ENCODE data around the gene DDX25. TPM values are rescaled to one million over a fixed set of nuclear protein-coding genes. Genes with fewer than 3 reads are reported as not detected.

Gene DDX25
- total RNA-seq, 1 donor from 2014 or later: 0.46 TPM

DNA sequence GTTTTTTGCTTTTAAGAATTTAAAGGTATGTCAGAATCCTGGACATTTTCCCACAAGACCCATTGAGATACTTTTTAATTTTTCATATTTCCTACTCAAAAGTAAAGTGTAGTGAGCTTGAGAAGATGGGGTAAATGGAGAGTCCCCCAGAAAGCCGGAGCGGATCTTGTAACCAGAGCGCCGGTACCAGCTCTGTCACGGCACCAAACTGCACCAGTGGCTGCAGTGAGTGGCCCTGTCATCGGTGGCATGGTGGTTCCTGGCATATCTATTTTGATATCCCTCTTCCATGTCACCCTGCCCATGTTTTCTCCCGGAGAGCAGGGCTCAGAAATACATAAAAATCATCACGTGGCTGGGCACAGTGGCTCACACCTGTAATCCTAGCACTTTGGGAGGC is 19.3 kb downstream of the DDX25 start:
- Histone ChIP-seq H3K27ac (no peak overlapping the region), H3K27me3 (no peaks in the 10 kb centered on the region), H3K4me1 (no peaks in the 10 kb centered on the region), H3K36me3 (no peaks in the 10 kb centered on the region), H3K9me3 (no peaks in the 10 kb centered on the region), H3K4me3 (no peak overlapping the region)
- DNase-seq (peak; percentile 22), ATAC-seq (no peak)
- TF ChIP-seq, protein P1, sequence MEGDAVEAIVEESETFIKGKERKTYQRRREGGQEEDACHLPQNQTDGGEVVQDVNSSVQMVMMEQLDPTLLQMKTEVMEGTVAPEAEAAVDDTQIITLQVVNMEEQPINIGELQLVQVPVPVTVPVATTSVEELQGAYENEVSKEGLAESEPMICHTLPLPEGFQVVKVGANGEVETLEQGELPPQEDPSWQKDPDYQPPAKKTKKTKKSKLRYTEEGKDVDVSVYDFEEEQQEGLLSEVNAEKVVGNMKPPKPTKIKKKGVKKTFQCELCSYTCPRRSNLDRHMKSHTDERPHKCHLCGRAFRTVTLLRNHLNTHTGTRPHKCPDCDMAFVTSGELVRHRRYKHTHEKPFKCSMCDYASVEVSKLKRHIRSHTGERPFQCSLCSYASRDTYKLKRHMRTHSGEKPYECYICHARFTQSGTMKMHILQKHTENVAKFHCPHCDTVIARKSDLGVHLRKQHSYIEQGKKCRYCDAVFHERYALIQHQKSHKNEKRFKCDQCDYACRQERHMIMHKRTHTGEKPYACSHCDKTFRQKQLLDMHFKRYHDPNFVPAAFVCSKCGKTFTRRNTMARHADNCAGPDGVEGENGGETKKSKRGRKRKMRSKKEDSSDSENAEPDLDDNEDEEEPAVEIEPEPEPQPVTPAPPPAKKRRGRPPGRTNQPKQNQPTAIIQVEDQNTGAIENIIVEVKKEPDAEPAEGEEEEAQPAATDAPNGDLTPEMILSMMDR (IDR thresholded peaks at IDR 0.05): no peak
- intact Hi-C loops (cut with DNase I): loop anchor here (5.0 kb wide), 1 partner anchor 269 kb away; no protein-coding TSS in a partner anchor

DNA sequence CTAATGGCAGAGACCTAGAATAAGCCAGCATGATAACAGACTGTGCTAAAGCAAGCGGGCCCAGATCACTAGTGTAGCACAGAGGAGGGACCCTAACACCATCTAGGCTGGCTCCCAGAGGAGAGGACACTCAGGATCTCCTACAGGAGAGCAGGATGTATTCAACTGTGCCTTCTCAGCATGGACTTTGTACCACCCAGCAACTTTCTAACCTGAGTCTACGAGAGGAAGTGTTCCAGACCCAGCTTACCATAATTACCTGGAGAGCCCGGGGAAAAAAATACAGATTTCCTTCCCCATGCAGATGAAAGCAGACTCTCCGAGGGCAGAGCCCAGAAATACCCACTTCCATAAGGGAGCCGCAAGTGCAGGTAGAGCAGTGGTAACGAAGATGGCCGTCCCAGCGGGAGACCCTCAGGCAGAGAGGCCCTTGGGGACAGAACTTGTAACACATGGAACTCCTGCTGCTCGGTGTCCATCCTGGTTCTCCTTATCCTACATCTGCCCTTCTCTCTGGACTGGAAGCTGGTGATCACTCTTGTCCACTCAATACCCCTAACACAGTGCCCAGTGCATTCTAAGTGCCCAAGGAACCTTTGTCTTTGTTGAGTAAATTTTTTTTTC is 20.2 kb downstream of the DDX25 start:
- no peak for ATAC-seq
- no peak overlapping the region for H3K27ac ChIP-seq
- TF ChIP-seq, protein P1 (IDR thresholded peaks at IDR 0.05): no peak
- no peaks in the 10 kb centered on the region for H3K9me3 ChIP-seq
- H3K4me1 ChIP-seq: no peaks in the 10 kb centered on the region
- no peaks in the 10 kb centered on the region for H3K36me3 ChIP-seq
- H3K4me3 ChIP-seq: no peak overlapping the region
- H3K27me3 ChIP-seq: no peaks in the 10 kb centered on the region
- intact Hi-C loops (cut with DNase I): loop anchor here (5.0 kb wide), 1 partner anchor 268 kb away; no protein-coding TSS in a partner anchor
- peak; percentile 23 for DNase-seq

DNA sequence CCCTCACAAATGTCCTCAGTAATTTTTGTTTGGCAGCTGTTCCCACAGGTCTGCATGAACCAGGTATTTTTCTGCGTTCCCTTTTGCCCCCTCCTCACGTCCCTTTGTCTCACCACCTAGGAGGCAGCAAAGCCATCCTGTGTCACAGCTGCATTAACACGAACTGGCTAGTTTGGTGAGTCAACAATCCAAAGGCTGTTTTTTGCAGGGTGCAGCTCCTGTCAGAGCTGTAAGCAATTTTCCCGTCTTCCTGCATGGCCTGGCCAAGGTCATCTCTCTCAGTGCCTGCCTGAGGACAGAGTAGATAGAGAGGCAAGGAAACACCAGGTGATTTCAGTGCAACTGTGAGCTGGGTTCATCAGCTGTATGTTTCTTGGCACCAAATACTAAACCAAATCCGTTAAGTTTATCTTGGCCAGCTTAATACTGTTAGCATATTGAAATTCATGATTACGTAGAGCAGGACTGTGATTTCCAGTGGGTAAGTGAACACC is 21.0 kb downstream of the DDX25 start:
- Histone ChIP-seq H3K36me3 (no peaks in the 10 kb centered on the region), H3K4me3 (no peak overlapping the region), H3K4me1 (no peaks in the 10 kb centered on the region), H3K9me3 (no peaks in the 10 kb centered on the region), H3K27me3 (no peaks in the 10 kb centered on the region), H3K27ac (no peak overlapping the region)
- DNase-seq: no peak
- intact Hi-C loops (cut with DNase I): no loop called here
- ATAC-seq: no peak
- TF ChIP-seq, protein P1 (IDR thresholded peaks at IDR 0.05): no peak

DNA sequence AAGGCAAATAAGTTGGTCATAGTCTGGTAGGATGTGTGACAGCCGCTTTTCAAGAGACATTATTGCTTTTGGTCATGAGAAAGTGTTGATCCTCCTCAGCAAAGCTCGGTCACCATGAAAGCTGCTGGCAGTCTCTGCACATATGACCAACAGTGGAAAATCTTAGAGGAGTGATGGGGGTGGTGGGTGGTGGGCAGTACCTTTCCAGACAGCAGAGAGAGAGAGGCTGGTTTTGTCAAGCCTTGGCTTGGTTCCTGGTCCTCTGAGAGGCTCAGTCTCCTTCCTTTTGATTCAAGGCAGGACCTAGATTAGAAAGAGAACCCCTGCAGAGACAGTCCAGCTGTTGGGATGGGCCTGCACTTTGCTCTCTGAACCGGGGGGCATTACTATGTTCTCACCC is 21.5 kb downstream of the DDX25 start:
- H3K4me1 ChIP-seq: no peaks in the 10 kb centered on the region
- no peaks in the 10 kb centered on the region for H3K27me3 ChIP-seq
- TF ChIP-seq, protein P1 (IDR thresholded peaks at IDR 0.05): no peak
- no peak overlapping the region for H3K27ac ChIP-seq
- DNase-seq: no peak
- no peak overlapping the region for H3K4me3 ChIP-seq
- no peak for ATAC-seq
- no peaks in the 10 kb centered on the region for H3K9me3 ChIP-seq
- intact Hi-C loops (cut with DNase I): no loop called here
- H3K36me3 ChIP-seq: no peaks in the 10 kb centered on the region

DNA sequence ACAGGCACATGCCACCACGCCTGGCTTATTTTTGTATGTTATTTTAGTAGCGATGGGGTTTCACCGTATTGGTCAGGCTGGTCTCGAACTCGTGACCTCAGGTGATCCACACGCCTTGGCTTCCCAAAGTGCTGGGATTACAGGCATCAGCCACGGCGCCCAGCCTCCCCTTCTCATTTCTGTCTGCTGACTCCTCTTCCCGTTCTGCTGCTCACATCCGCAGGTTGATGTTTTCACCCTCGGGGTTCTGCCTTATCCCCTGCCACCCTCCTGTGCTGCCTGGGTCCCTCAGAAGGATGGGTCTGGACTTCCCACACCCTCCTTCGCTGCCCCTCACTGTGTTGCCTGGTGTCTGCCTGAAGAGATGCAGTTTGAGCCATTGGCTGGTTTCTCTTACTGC is 22.4 kb downstream of the DDX25 start:
- intact Hi-C loops (cut with DNase I): no loop called here
- no peak for ATAC-seq
- Histone ChIP-seq H3K27ac (no peak overlapping the region), H3K36me3 (no peaks in the 10 kb centered on the region), H3K4me1 (no peaks in the 10 kb centered on the region), H3K9me3 (no peaks in the 10 kb centered on the region), H3K27me3 (no peaks in the 10 kb centered on the region), H3K4me3 (no peak overlapping the region)
- TF ChIP-seq, protein P1 (IDR thresholded peaks at IDR 0.05): no peak
- peak; percentile 35 for DNase-seq
